HG03520 (cell line): ENCODE measurements around the gene LKAAEAR1.
A peak's percentile ranks its signal among the peaks of the same experiment; 100 is the strongest.

Source experiments
- ATAC-seq: cut with Tn5 transposase; IDR thresholded peaks from one replicate; pipeline ENCODE4 v1.9.1; 2021; ENCODE audit warnings: mild to moderate bottlenecking, moderate library complexity; ENCODE audit not compliant: unreplicated experiment

The LKAAEAR1 gene

DNA sequence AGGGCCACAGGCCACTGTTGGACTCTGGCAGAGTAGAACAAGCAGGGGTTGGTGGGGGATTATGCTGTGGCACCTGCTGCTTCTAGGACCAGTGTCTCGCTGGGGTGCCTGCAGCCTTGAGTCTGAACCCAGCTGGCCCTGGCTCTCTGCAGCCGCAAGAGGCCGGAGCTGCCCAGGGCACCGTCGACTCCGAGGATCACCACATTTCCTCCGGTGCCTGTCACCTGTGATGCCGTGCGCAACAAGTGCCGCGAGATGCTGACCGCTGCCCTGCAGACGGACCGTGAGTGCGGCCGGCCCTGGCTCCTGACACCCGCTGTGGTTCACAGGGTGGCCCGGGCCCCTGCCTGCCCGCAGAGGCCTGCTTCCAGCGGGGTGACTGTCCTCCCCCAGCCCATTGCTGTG, 15.0 kb downstream of the LKAAEAR1 start:
- no peak for ATAC-seq

DNA sequence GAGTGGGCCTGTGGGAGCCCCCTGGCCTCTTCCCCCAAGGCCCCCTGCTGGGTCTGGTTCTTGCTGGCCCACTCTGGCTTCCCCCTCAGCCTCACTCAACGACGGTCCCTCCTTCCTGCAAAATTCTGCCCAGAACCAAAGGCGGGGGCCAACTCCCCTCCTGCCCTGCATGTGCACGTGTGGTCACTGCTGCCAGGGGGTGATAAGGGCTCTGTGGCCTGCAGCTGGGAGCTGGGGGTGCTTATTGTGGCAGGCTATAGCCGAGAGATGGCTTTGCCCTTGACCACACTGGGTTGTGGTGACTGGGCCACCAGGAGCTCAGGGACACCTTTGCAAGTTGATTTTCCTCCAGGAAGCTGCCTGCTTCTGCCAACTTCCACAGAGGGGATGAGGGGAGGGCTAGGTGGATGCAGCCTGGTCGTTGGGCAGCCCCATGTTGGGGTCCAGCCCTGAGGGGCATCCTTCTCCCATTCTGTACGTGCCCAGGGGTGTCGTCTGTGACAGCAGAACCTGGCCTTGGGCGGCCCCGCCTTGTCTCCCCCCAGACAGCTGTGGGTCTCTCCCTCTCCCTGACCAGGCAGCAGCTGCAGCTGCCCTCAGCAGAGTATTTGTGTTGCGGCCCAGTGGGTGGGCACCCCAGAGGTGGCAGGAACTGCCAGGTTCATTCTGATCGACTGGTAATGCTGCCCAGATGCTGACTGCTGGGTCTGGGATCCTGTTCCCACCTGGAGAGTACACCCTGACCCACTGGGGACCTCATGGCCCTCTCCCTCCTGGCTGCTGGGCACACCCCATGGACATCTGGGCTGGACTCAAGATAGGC, 15.6 kb downstream of the LKAAEAR1 start:
- no peak for ATAC-seq

DNA sequence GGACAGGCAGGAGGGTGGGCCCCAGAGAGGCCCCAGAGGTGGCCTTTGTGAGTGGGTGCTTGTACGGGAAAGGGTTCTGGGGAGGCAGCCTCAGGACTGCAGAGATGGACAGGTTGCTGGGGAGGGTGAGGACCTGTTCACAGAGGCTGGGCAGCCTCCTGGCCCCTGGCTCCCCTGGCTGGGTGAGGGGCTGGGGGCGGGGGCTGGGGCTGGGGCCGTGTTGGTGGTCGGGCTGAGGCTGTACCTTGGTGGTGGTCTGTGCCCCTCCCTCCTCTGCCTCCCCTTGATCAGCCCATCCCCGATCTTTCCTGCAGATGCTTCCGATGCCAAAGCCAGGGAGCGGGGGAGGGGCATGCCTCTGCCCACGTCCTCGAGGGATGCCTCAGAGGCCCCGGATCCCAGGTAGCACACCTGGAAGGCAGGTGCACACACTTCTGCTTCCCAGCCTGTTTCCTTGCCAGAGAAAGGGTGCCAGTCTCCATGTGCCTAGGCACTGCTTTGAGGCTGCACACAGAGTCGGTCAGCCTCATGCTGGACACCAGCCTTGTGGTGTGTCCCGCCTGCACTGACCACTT, 16.4 kb downstream of the LKAAEAR1 start:
- ATAC-seq, result no peak

DNA sequence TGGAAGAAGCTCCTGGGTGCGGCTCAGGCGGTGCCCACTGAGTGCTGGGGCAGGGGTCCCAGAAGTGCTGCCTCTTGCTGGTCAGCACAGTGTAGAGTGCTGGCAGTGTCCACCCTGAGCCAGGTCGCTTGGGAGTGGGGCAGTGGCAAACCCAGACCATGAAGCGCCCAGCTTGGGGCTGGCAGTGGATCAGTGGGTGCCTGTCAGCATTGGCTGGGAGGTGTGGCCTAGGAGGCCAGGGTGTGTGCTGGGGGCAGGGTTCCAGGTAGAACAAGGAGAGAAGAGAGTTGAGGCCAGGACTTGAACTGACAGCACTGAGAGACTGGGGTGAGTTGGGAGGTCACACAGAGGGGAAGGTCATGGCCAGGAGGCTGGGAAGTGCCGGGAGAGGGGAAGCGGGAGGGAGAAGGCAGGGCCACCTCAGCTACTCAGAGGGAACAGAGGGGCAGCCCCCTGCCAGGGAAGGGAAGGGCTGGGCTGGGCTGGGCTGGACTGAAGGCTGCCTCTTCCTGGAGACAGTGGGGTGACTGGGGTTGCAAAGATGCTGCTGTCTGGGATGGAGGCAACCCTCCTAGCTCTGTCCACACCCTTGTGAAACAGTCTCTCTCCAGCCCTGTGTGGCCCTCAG, 17.1 kb downstream of the LKAAEAR1 start:
- ATAC-seq, result no peak

GRCh38 chr20:64065974-64066343, 18.2 kb downstream of the LKAAEAR1 start:
- no peak for ATAC-seq

GRCh38 chr20:64065062-64065973, 18.9 kb downstream of the LKAAEAR1 start:
- ATAC-seq, result no peak

- no peak for ATAC-seq
Measured at GRCh38 chr20:64064145-64064698, 20.0 kb downstream of the LKAAEAR1 start.

GRCh38 chr20:64063389-64064144, 20.6 kb downstream of the LKAAEAR1 start:
- ATAC-seq, result no peak

DNA sequence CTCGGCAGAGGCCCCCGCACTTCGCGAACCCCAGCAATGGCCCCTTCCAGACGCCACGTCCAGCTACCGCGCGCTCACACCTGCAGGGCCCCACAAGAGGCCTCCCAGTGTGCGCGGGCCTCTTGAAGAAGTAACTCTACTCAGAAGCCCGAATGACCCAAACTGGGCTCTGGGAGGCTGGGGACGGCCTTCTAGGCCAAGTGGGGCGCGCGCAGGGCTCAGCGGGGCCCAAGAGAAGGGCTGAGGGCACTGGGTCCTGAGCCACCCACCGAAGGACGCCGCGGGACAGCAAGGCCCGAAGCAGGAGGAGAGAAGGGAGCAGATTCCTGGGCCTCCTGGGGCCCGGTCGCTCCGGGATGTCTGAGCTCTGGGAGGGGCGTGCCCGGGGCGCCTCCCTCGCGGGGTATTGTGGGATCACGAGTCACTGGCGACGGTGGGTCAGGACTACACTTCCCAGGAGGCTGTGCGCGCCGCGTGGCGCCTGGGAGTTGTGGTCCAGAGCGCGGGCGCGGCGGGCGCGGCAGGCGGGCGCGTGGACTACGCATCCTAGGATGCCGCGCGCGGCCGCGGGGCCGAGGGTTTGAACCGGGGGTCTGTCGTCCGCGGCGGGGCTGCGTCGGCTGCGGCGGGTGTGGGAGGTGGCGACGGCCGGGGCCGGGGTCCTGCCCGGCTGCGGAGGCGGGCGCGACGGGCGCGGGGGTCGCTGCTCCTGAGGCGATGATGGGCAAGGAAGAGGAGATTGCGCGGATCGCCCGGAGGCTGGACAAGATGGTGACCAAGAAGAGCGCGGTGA, 21.4 kb downstream of the LKAAEAR1 start, which contains the start of gene TCEA2:
Gene TCEA2 (plus strand): TSS at position 603 of the 793 bp plus-strand sequence. CDS start 115 bp downstream, at position 718.
- ATAC-seq, result peak; percentile 82

DNA sequence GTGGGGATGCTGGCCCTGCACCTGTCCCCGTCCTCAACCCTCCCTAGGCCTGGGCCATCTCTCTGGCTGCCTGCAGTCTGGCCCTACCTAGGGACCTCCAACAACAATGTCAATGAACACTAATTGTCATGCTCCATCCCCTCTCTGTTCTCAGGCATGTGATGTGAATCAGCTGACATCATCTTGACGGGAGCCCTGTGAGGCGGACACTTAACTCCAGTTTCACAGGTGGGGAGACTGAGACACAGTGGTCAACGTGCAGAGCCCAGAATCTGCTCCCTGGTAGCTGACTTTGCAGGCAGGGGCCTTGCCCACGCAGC, 22.0 kb downstream of the LKAAEAR1 start:
- no peak for ATAC-seq

GRCh38 chr20:64058536-64058935, 25.7 kb downstream of the LKAAEAR1 start:
- no peak for ATAC-seq

- ATAC-seq, result no peak
Measured at GRCh38 chr20:64057628-64058498, 26.3 kb downstream of the LKAAEAR1 start.

GRCh38 chr20:64056889-64057627, 27.1 kb downstream of the LKAAEAR1 start:
- ATAC-seq, result no peak

DNA sequence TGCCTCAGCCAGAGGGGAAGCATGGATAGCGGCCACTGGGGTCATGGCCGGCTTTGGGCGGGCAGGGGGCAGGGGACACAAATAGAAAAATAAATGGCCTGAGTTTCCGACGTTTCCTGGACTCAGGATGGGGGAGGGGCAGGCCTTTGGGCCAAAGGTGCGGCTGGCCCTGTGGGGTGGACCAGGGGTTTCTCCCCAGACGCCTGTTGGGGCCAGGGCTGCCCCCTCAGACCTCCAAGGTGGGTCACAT, 27.6 kb downstream of the LKAAEAR1 start:
- ATAC-seq, result no peak

DNA sequence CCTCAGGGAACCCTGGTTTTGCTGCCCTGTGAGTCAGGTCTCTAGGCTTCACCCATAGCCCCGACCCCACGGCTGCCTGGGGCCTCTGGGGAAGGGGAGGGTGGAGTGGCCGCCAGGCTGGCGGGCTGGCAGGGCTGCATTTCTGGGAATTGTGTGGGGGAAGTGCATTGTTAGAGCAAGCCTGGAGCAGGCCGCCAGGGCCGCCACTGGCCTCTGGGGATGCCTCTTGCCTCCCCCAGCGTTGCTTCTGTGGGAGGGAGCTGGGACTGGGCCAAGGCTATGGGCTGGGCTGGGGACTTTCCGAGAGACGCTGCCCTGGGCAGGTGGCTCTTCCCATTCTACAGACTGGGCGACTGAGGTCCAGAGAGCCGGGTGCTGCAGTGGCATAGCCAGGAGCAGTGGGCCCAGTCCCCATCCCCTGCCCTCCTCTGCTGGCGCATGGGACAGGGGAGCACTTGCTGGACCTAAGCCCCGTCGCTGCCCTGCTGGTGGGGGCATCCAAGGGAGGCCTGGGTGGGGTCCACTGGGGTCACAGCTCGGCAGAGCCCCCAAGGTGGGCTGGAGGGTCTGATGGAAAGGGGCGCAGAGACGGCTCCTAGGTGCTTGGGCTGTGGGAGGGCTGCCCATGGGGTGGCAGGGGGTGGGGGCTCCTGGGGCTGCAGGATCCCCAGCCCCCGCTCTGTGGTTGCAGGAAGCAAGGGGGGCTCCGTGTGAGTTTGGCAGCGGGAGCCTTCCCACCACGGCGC, 28.1 kb downstream of the LKAAEAR1 start:
- no peak for ATAC-seq

DNA sequence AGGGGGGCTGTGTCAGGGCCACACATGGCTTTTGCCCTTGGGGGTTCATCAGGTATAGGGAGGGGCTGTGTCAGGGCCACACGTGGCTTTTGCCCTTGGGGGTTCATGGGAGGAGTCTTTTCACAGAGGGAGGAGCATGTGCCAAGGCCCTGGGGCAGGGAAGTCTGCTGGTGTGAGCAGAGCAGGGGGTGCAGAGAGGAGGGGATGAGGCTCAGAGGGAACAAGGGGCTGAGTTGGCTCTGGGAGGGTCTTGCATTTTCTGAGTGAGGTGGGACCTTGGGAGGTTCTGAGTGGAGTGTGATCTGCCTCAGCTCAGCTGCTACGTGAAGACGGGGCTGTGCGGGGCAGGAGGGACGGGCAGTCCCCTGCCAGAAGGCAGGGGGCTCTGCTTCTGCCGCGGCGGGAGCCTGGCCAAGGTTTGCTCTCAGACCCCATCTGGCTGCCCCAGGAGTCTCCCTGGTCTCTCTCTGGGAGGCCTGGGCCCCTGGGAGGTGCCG, 28.8 kb downstream of the LKAAEAR1 start:
- ATAC-seq, result no peak
